ENCODE measurements around the gene VEGFB. TPM values are rescaled to one million over a fixed set of nuclear protein-coding genes. Genes with fewer than 3 reads are reported as not detected.

Gene VEGFB
- total RNA-seq, 1 experiment from 2014 or later, result 101 TPM

DNA sequence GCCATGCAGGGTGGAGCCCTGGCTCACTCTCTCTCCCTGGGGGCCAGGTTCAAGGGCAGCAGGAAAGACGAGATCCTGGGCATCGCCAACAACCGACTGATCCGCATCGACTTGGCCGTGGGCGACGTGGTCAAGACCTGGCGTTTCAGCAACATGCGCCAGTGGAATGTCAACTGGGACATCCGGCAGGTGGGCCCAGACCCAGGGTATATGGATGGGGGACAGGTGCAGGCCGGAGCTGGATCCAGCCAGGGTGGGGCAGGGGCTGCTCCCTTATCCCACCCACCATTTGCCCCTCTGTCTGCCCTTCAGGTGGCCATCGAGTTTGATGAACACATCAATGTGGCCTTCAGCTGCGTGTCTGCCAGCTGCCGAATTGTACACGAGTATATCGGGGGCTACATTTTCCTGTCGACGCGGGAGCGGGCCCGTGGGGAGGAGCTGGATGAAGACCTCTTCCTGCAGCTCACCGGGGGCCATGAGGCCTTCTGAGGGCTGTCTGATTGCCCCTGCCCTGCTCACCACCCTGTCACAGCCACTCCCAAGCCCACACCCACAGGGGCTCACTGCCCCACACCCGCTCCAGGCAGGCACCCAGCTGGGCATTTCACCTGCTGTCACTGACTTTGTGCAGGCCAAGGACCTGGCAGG lies 11.3 kb upstream of the VEGFB start:
- no peaks in the 10 kb centered on the region for H3K9me3 ChIP-seq (ENCODE audit: control insufficient read depth, insufficient read depth, low read depth, low read length)
- H3K27ac ChIP-seq (ENCODE audit: low read length), result no peak overlapping the region
- peaks cover 2% of the 10 kb centered on the region for H3K36me3 ChIP-seq (ENCODE audit: control insufficient read depth, insufficient read depth, low read length)
- ChIA-PET POLR2A (no interaction called here), CTCF (interaction anchor here (0.6 kb wide), 1 partner anchor 78 kb away, joined by 7 read pairs; no protein-coding TSS in a partner anchor)
- in situ Hi-C loops (cut with HindIII; ENCODE audit: low pct_unique_long_range_greater_than_20kb, low sequenced_read_pairs), result no loop called here
- H3K4me1 ChIP-seq (ENCODE audit: control insufficient read depth, insufficient read depth, low read length), result peaks cover 5% of the 10 kb centered on the region
- no peak for DNase-seq (ENCODE audit: low read depth, low spot score)
- TF ChIP-seq POLR2AphosphoS5 (IDR thresholded peaks at IDR 0.05; ENCODE audit: low read depth, low read length) (no peak), TCF7L2 (IDR thresholded peaks at IDR 0.05; ENCODE audit: low read depth, low read length) (no peak), SIN3A (IDR thresholded peaks at IDR 0.05; ENCODE audit: borderline replicate concordance, insufficient read depth, low read depth, low read length) (no peak)
- TF ChIP-seq, protein P1, sequence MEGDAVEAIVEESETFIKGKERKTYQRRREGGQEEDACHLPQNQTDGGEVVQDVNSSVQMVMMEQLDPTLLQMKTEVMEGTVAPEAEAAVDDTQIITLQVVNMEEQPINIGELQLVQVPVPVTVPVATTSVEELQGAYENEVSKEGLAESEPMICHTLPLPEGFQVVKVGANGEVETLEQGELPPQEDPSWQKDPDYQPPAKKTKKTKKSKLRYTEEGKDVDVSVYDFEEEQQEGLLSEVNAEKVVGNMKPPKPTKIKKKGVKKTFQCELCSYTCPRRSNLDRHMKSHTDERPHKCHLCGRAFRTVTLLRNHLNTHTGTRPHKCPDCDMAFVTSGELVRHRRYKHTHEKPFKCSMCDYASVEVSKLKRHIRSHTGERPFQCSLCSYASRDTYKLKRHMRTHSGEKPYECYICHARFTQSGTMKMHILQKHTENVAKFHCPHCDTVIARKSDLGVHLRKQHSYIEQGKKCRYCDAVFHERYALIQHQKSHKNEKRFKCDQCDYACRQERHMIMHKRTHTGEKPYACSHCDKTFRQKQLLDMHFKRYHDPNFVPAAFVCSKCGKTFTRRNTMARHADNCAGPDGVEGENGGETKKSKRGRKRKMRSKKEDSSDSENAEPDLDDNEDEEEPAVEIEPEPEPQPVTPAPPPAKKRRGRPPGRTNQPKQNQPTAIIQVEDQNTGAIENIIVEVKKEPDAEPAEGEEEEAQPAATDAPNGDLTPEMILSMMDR (IDR thresholded peaks at IDR 0.05), result no peak
- TF ChIP-seq, protein P2, sequence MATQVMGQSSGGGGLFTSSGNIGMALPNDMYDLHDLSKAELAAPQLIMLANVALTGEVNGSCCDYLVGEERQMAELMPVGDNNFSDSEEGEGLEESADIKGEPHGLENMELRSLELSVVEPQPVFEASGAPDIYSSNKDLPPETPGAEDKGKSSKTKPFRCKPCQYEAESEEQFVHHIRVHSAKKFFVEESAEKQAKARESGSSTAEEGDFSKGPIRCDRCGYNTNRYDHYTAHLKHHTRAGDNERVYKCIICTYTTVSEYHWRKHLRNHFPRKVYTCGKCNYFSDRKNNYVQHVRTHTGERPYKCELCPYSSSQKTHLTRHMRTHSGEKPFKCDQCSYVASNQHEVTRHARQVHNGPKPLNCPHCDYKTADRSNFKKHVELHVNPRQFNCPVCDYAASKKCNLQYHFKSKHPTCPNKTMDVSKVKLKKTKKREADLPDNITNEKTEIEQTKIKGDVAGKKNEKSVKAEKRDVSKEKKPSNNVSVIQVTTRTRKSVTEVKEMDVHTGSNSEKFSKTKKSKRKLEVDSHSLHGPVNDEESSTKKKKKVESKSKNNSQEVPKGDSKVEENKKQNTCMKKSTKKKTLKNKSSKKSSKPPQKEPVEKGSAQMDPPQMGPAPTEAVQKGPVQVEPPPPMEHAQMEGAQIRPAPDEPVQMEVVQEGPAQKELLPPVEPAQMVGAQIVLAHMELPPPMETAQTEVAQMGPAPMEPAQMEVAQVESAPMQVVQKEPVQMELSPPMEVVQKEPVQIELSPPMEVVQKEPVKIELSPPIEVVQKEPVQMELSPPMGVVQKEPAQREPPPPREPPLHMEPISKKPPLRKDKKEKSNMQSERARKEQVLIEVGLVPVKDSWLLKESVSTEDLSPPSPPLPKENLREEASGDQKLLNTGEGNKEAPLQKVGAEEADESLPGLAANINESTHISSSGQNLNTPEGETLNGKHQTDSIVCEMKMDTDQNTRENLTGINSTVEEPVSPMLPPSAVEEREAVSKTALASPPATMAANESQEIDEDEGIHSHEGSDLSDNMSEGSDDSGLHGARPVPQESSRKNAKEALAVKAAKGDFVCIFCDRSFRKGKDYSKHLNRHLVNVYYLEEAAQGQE (IDR thresholded peaks at IDR 0.05; ENCODE audit: insufficient read depth in 1 of 2, low read depth in 2 of 2, low read length in 1 of 2), result no peak
- no peak for ATAC-seq
- BruUV-seq (replicated peaks), result no TSS peak
- intact Hi-C loops (cut with micrococcal nuclease; ENCODE audit: unreplicated experiment), result no loop called here
- H3K4me3 ChIP-seq (ENCODE audit: low read depth in 2 of 2, low read length in 2 of 2), result no peak overlapping the region
- H3K27me3 ChIP-seq (ENCODE audit: control insufficient read depth, insufficient read depth, low read length), result no peaks in the 10 kb centered on the region

DNA sequence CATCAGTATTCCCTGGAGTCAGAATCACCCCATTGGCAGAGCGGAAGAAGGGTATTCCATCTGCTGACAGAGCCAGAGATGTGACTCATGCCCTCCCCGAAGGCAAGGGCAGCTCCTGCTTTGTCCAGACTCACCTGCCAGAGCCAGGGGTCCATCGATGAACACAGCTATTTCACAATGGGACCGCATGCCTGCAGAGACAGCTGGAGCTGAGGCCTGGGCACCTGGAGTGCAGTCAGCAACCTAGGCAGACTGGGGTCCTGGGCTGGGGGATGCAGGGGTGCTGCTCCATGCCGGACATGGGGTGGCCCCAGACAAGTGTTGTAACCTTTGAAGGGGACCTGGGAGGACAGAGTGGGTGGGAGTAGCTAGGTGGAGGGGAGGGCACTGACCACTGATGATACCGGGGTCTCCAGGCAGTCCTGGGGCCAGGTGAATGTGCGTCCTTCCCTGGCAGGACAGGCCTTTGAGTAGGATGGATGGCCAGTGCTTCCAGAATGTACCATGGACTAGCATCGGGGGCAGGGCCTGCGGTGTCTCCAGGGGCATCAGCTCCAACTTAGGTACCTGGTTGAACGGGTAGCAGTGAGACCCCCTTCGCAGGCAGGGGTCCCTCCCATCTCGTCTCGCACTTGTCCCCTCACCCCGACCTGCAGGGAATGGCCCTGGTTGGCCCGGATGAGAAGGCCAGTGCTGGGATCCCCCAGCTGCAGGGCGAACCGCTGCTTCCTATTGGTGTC lies 10.1 kb upstream of the VEGFB start:
- ATAC-seq (no peak), DNase-seq (ENCODE audit: low read depth, low spot score) (no peak)
- in situ Hi-C loops (cut with HindIII; ENCODE audit: low pct_unique_long_range_greater_than_20kb, low sequenced_read_pairs) (no loop called here), intact Hi-C loops (cut with micrococcal nuclease; ENCODE audit: unreplicated experiment) (no loop called here)
- Histone ChIP-seq H3K36me3 (ENCODE audit: control insufficient read depth, insufficient read depth, low read length) (peaks cover 2% of the 10 kb centered on the region), H3K4me1 (ENCODE audit: control insufficient read depth, insufficient read depth, low read length) (peaks cover 11% of the 10 kb centered on the region), H3K4me3 (ENCODE audit: low read depth in 2 of 2, low read length in 2 of 2) (no peak overlapping the region), H3K27me3 (ENCODE audit: control insufficient read depth, insufficient read depth, low read length) (no peaks in the 10 kb centered on the region), H3K9me3 (ENCODE audit: control insufficient read depth, insufficient read depth, low read depth, low read length) (no peaks in the 10 kb centered on the region), H3K27ac (ENCODE audit: low read length) (no peak overlapping the region; the same call in 1 of the 2 replicates)
- no TSS peak for BruUV-seq (replicated peaks)
- CTCF ChIA-PET, result interaction anchor here (0.5 to 0.6 kb wide), 2 partner anchors 71 to 194 kb away, joined by 4 to 6 read pairs; no protein-coding TSS in a partner anchor
- POLR2A ChIA-PET, result no interaction called here
- TF ChIP-seq, protein P1 (IDR thresholded peaks at IDR 0.05), result no peak
- TF ChIP-seq SIN3A (IDR thresholded peaks at IDR 0.05; ENCODE audit: borderline replicate concordance, insufficient read depth, low read depth, low read length), result no peak
- TF ChIP-seq POLR2AphosphoS5 (IDR thresholded peaks at IDR 0.05; ENCODE audit: low read depth, low read length), result no peak
- TF ChIP-seq, protein P2 (IDR thresholded peaks at IDR 0.05; ENCODE audit: insufficient read depth in 1 of 2, low read depth in 2 of 2, low read length in 1 of 2), result no peak
- TF ChIP-seq TCF7L2 (IDR thresholded peaks at IDR 0.05; ENCODE audit: low read depth, low read length), result no peak

All from Panc1 (cell line).